IMR-90 (cell line): Measurements from ENCODE around the gene DYNC2H1.

Experiments used
- BHLHE40 ChIP-seq: fragments of 150-350 bp; IDR thresholded peaks from 2 replicates; pipeline ENCODE4 v1.6.1; 2016; ENCODE audit warnings: mild to moderate bottlenecking, low read depth, low read length
- CEBPB ChIP-seq: IDR thresholded peaks from 2 replicates; pipeline ENCODE4 v1.6.1; 2012; ENCODE audit warnings: low read depth, low read length, improper control_type of control experiment
- CHD1 ChIP-seq: IDR thresholded peaks from 2 replicates; pipeline ENCODE4 v1.6.1; 2012; ENCODE audit warnings: low read depth, low read length, improper control_type of control experiment
- FOS ChIP-seq: fragments of 150-350 bp; IDR thresholded peaks from 2 replicates; pipeline ENCODE4 v1.6.1; 2016; ENCODE audit warnings: low read depth, low read length
- MAFK ChIP-seq: IDR thresholded peaks from 2 replicates; pipeline ENCODE4 v1.6.1; 2012; ENCODE audit warnings: low read depth, low read length, improper control_type of control experiment
- POLR2A ChIP-seq: IDR thresholded peaks from 2 replicates; pipeline ENCODE4 v1.6.1; 2012; ENCODE audit warnings: mild to moderate bottlenecking, low read depth, low read length
- RAD21 ChIP-seq: IDR thresholded peaks from 2 replicates; pipeline ENCODE4 v1.6.1; 2012; ENCODE audit warnings: low read length, improper control_type of control experiment
- RCOR1 ChIP-seq: IDR thresholded peaks from 2 replicates; pipeline ENCODE4 v1.6.1; 2012; ENCODE audit warnings: mild to moderate bottlenecking, low read length, improper control_type of control experiment; ENCODE audit not compliant: insufficient replicate concordance
- RFX5 ChIP-seq: IDR thresholded peaks from 2 replicates; pipeline ENCODE4 v1.8.0; 2012; ENCODE audit warnings: low read depth, mild to moderate bottlenecking, low read length, moderate library complexity
- SMC3 ChIP-seq: fragments of 150-350 bp; IDR thresholded peaks from 2 replicates; pipeline ENCODE4 v1.6.1; 2016; ENCODE audit warnings: low read depth, mild to moderate bottlenecking, antibody characterized with exemption, low read length, moderate library complexity
- TF ChIP-seq, protein P1 (sequence below): conservative IDR thresholded peaks from 2 replicates; pipeline ENCODE4 v1.5.1; 2012; ENCODE audit warnings: mild to moderate bottlenecking, low read depth, low read length, improper control_type of control experiment
- TF ChIP-seq, protein P2 (sequence below): fragments of 150-350 bp; IDR thresholded peaks from 2 replicates; pipeline ENCODE4 v1.6.1; 2017; ENCODE audit warnings: mild to moderate bottlenecking, antibody characterized with exemption, low read length, low read depth

DNA sequence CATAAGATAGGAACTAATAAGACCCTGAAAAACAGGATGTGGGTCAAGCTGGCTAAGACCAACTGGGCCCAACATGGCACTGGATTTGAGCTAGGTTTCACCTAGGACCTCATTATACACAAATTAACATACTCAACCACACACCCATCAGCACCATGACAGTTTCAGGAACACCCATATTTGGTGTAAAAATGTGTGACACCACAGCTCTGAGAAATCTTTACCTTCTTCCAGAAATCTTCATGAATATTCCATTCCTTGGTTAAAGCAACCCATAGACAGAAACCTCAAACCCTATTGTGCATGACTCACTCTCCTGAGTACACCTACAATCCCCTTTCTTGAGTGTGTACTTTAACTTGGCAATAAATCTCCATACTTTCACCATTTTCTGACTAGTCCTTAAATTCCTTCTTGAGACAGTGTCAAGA, 378.8 kb downstream of the DYNC2H1 start:
- TF ChIP-seq, protein P1, sequence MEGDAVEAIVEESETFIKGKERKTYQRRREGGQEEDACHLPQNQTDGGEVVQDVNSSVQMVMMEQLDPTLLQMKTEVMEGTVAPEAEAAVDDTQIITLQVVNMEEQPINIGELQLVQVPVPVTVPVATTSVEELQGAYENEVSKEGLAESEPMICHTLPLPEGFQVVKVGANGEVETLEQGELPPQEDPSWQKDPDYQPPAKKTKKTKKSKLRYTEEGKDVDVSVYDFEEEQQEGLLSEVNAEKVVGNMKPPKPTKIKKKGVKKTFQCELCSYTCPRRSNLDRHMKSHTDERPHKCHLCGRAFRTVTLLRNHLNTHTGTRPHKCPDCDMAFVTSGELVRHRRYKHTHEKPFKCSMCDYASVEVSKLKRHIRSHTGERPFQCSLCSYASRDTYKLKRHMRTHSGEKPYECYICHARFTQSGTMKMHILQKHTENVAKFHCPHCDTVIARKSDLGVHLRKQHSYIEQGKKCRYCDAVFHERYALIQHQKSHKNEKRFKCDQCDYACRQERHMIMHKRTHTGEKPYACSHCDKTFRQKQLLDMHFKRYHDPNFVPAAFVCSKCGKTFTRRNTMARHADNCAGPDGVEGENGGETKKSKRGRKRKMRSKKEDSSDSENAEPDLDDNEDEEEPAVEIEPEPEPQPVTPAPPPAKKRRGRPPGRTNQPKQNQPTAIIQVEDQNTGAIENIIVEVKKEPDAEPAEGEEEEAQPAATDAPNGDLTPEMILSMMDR = no peak
- TF ChIP-seq POLR2A (no peak), MAFK (no peak), FOS (no peak), RAD21 (no peak), CHD1 (no peak), SMC3 (no peak), RFX5 (no peak), BHLHE40 (no peak), CEBPB (no peak), RCOR1 (no peak)
- TF ChIP-seq, protein P2, sequence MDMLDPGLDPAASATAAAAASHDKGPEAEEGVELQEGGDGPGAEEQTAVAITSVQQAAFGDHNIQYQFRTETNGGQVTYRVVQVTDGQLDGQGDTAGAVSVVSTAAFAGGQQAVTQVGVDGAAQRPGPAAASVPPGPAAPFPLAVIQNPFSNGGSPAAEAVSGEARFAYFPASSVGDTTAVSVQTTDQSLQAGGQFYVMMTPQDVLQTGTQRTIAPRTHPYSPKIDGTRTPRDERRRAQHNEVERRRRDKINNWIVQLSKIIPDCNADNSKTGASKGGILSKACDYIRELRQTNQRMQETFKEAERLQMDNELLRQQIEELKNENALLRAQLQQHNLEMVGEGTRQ = no peak
